Activated CD8-positive, alpha-beta memory T cell treated with anti-CD3 and anti-CD28 coated beads for 1 hour (primary cell): ENCODE data around the gene SETMAR.
"Not testable (repeated sequence)": the region's sequence is repeated elsewhere in the genome, so short reads cannot be mapped to it uniquely, and the experiment has no call there.

Experiments
- DNase-seq, 2 donors: peaks; one replicate each; pipeline ENCODE4 v3.0.0-alpha.2; 2020; ENCODE audit warnings: low read depth in 1 of 2; ENCODE audit errors: extremely low read depth in 1 of 2

The SETMAR gene

GRCh38 chr3:4303187-4304123, at the start of gene SETMAR:
Gene SETMAR, plus strand, starts transcription at chr3:4303369. Its CDS starts 2 bp downstream, at chr3:4303371.
- DNase-seq, result peak; percentile 32 to 67

DNA sequence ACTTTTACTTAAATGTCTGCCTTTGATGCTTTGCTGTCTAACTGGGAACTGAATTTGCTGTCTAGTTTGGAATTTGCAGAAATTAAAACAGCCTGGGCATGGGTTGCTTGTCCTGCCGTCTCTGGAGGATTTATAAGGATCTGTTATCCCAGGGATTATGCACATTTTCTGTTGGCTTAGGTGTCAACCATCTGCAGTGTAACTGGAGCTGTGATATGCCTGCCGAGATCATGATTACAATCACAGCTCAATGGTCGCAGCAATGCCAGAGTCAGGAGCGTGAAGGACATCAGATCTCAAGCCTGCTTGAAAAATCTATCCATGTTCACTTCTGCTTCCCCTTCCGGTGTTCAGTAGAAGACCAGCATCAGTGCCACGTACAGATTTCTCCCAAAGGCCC, 41.8 kb upstream of the SETMAR start:
- no peak for DNase-seq

- no peak for DNase-seq
Observed at GRCh38 chr3:4264040-4264439, 39.1 kb upstream of the SETMAR start.

DNA sequence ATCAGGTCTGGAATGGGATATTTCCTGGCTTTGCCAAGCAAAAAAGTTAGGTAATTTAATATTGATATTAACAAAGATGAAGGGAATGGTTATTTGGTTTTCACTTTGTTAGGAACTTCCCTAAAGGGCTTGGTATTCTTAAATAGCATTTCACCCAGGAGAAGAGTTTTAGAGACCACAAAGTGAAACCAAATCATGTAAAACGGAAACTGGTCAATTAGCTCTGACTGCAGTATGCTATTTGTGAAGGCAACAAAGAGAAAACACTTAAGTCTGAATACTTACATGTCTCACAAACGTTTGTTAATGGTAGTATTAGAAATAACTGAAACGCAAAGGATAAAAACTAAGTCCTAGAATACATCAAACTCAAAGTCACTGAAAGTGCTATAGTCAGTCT, 32.4 kb upstream of the SETMAR start:
- no peak for DNase-seq

GRCh38 chr3:4271834-4272233, 31.3 kb upstream of the SETMAR start:
- DNase-seq, result no peak

DNA sequence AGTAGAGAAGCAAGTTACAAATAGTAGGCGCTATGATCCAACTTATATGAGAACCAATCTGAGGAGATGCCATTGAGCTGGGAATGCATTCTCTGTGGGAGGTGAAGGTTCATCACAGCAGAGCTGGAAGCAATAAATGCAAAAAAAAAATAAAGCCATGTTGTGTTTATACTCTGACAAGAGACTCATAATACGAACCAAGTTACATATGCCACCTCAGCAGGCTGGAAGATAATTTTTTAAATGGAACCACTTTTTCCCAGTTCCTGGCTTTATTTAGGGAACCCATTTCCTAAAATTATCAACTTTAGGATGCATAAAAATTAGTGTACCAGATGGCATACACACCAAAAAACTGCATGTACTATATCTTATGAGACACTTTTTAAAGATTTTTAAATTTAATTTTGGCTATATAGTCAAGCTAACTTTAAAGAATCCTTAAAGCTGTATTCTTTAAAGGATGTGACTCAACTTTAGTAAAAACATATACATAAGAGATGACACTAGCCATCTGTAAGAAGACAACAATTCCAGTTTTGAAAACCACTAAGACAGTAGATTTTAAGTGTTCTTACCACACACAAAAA, 23.6 kb upstream of the SETMAR start:
- no peak for DNase-seq

- no peak for DNase-seq
Observed at GRCh38 chr3:4281991-4282390, 21.2 kb upstream of the SETMAR start.

DNA sequence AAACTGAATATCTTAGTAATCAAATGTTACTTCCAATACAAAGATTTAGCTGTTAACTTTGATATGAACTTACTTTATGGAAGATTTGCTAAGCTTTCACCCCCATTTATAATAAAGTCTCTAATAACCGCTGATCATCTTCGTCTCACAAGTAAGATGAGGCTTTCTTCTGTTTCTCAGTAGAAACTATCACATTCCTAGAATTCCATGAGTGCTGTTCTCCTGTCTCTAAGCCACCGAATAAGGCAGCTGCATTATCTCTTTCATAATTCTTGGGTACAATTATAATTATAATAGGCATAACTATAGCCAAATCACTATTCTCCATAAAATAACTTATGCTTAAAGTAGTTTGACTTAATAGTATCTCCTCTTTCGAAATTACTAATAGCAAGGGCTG, 18.3 kb upstream of the SETMAR start:
- DNase-seq, result no peak

DNA sequence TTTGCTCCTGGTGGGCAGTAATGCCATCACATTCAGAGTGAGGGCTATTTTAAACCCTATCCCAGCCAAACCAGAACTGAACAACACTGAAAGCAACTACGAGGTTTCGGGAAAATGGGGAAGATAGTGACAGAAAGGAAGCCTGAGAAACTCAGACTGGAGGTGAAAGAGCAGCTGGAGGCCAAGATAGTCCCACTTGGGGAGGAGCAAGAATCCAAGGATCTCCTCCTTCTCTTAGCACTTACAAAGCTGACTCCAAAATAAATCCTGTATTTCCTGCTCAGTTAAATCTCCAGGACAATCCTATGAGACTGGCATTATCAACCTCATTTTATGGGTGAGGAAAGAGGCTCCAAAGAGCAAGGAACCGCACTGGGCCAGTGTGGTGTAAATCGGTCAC, 14.1 kb upstream of the SETMAR start:
- no peak for DNase-seq

DNA sequence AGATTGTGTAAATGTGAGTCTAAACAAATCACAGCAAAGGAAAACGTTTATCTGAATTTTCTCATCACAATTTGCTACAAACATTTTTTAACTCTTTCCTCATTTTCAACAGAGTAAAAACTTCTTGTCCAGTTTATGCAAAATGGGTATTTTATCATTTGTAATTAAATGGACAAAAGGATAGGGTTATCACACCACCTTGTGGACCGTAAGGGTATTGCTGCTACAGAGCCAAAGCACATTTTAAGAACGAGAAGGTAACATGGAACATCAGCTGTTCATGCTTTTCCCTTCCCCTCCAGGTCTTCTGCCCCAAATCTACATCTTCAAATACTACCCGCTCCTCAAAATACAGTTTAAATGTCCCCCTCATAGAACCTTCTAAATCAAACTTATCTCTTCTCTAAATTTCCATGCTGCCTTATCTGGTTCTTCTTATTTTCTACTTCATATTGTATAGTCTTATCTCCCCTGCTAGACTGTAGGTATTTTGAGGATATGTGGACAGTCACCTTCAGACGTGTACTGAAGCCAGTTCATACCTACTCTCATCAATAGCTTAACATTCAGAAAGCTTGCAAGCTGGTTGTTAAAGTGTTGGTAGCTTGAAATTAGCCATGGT, 12.8 kb upstream of the SETMAR start:
- DNase-seq, result no peak

DNA sequence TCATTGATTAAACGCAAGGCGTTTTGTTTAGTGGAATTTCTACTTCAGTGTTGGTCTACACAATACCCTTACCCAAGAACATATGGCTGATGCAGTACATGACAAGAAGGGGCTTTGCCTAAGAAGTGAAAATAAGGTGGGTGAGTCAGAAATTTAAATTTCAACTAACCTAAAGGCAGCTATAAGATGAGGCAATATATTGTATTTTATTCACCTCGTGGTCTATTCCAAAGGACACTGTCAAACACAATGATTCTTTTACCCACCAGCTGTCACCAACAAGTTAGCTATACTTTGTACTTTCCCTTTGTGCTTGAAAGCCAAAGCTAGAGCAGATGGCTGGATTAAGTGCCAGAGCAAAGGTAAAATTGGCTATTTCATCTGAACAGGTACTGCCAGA, 10.9 kb upstream of the SETMAR start:
- DNase-seq, result no peak

DNA sequence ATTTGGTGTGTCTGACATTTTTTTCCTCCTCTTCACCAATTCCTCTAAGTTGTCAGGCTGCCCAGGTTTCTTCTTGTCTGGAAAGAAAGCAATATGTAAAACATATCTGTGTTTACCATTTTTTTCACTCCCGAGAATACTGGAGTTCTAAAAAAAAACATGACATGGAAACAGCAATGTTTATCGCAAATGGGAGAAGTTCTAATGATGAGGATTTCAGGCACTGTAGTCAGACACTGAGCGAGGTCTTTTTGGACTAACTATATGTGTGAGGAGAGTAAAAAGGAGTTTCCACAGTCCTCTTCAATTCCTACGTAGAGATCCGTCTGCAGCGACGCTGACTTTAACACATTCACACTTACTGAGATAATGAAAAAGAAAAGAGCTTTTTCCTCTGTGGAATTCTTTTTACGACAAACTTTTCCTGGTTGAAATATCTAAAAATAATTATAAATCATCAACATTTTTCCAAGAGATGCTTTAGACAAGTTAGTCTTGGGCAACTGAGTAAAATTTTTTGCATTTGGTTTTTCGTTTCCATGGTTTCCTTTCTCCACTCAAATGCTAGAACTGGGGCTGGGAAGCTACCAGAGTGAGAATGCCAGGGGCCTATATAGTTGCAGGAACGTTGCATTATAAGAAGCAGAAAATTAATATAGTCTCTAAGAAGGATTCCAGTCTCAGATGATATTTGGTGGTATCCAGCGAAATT, 8.4 kb upstream of the SETMAR start:
- no peak for DNase-seq

GRCh38 chr3:4296454-4296853, 6.7 kb upstream of the SETMAR start:
- DNase-seq, result not testable (repeated sequence)

DNA sequence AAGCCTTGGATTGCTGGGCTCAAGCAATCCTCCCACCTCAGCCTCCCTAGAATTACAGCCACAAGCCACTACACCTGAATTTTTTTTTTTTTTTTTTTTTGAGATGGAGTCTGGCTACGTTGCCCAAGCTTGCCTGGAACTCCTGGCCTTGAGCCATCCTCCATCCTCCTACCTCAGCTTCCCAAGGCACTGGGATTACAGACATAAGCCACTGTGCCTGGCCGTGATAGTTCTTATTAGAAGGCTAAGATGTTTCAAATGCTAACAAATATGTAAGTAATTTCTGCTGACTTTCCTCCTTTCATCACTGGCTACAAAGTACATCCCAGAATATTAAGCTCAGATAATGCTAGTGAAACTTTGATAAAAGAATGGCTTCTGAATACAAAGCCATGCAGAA, 5.7 kb upstream of the SETMAR start:
- no peak for DNase-seq

GRCh38 chr3:4302747-4303146, 422 bp upstream of the SETMAR start:
- DNase-seq, result no peak

DNA sequence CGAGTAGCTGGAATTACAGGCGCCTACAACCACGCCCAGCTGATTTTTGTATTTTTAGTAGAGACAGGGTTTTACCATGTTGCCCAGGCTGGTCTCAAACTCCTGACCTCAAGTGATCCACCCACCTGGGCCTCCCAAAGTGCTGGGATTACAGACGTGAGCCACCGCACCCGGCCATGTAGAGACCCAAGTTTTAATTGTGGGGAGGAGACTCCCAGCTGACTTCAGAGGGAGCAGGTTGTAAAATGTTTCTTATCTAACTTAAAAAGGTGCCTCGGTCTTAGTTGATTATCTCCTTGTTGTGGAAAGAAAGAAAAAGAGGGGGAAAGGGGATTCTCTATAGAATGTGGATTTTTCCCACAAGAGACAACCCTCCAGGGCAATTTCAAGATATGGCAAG, 2.0 kb downstream of the SETMAR start:
- DNase-seq, result not testable (repeated sequence)

DNA sequence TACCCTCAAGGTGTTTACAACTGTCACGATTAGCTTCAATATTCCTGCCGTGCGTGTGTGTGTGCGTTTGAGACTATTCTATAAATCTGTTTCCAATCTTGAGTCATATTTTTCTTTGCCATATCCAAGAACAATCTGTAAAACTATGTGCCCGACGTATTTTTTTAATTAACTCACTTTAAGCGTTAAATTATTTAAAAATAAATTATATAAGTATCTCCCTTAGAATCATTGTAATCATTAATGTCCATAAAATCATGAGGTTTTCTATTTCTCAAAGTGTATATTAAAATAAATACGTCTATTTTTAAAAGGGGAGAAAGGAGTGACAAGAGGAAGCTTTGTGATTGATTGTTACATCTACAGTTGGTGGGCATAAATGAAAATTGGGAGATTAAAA, 2.9 kb downstream of the SETMAR start:
- no peak for DNase-seq

GRCh38 chr3:4306860-4307259, 3.7 kb downstream of the SETMAR start:
- no peak for DNase-seq

GRCh38 chr3:4309491-4310128, 6.4 kb downstream of the SETMAR start:
- DNase-seq, result no peak

DNA sequence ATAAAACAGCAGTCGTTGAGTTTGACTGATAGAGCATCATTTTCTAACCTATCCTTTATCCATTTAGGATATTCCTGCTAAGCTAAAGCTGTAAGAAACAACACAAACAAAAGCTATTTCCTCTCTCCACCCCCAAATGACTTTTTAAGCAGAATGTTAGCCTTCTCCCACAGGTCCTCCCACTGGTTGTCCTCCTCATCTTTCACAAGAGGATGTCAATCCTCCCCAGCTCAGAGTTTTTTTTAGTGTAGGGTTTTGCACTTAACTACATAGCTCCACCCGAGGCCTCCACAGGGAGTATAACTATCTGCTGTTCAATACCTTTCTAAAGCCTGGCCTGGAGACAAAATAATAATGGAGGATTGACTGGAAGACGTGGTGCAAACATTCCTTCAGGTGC, 7.8 kb downstream of the SETMAR start:
- no peak for DNase-seq

DNA sequence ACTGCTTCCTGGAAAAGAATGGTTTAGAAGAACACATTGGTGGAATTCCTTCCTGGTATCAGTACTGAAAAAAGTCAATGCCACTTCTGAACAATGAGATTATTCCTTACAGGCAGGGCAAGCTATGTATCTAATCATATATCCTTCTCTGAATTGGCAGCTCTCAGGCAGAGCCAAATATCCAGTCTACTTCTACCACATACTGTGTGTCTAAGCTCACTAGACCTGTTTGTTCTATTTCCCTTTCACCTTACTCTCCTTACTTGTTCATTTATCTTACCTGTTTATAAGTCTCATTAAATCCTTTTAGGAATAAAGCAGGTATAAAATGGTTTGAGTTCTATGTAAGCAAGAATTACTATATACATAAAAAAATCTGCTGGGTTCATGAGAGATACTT, 8.3 kb downstream of the SETMAR start:
- no peak for DNase-seq
